Suprapubic skin (tissue), 3 donors: ENCODE data around the gene TSHZ2.

ENCODE experiments used
- EP300 ChIP-seq: sonication (generic); formaldehyde crosslinking; IDR thresholded peaks from one replicate; pipeline ENCODE4 v1.6.1; 2017; ENCODE audit warnings: antibody characterized with exemption
- POLR2A ChIP-seq, 2 donors: fragments of 450-650 bp; IDR thresholded peaks; one replicate each; pipeline ENCODE4 v1.6.1; 2017; ENCODE audit warnings: antibody characterized with exemption in 2 of 2, mild to moderate bottlenecking in 2 of 2, moderate library complexity in 2 of 2
- TF ChIP-seq, protein P1 (sequence below), 2 donors: fragments of 200-600 bp in 1 of 2; fragments of 450-650 bp in 1 of 2; sonication (generic) in 1 of 2; IDR thresholded peaks; one replicate each; pipeline ENCODE4 v1.5.1; 2016 to 2019; ENCODE audit warnings: antibody characterized with exemption in 2 of 2, mild to moderate bottlenecking in 1 of 2, moderate library complexity in 1 of 2

DNA sequence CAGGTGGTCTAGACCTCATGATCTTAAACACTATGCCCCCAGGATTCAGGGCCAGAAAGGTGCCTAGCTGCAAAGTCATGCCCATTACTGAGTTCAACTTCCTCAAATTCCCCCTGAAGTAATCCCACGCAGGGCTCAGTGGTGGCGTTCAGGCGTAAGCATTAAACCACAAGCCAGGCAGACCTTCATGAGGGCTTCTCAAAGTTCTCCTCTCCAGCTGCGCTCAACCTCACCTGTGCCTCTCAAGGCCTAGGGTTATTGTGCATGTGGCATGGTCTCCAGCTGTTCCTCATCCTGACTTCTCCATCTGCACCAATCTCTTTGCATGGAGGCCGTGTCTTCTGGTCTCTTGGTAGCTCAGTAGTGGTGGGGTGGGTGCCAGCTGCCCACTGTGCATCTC is 113.6 kb downstream of the TSHZ2 start:
- no peak for TF ChIP-seq POLR2A (IDR thresholded peaks at IDR 0.05)
- TF ChIP-seq, protein P1, sequence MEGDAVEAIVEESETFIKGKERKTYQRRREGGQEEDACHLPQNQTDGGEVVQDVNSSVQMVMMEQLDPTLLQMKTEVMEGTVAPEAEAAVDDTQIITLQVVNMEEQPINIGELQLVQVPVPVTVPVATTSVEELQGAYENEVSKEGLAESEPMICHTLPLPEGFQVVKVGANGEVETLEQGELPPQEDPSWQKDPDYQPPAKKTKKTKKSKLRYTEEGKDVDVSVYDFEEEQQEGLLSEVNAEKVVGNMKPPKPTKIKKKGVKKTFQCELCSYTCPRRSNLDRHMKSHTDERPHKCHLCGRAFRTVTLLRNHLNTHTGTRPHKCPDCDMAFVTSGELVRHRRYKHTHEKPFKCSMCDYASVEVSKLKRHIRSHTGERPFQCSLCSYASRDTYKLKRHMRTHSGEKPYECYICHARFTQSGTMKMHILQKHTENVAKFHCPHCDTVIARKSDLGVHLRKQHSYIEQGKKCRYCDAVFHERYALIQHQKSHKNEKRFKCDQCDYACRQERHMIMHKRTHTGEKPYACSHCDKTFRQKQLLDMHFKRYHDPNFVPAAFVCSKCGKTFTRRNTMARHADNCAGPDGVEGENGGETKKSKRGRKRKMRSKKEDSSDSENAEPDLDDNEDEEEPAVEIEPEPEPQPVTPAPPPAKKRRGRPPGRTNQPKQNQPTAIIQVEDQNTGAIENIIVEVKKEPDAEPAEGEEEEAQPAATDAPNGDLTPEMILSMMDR (IDR thresholded peaks at IDR 0.05), result no peak
- no peak for TF ChIP-seq EP300
